CD4-positive, alpha-beta T cell (primary cell): ENCODE results near the gene CSNK1G1. TPM values are rescaled to one million over a fixed set of nuclear protein-coding genes. Genes with fewer than 3 reads are reported as not detected.

Source experiments
- ATAC-seq: fragments of 200-7000 bp; cut with Tn5 transposase; one replicate; pipeline ENCODE4 v1.10.0; 2022; ENCODE audit warnings: mild to moderate bottlenecking; ENCODE audit not compliant: poor library complexity
- CTCF ChIA-PET: fragments of 350-600 bp; sonication (Branson Sonifier 250); formaldehyde crosslinking; loops from one replicate; lab custom pipeline; 2021; ENCODE audit warnings: antibody characterized with exemption, inconsistent platforms; lab: Charles Lee
- POLR2A ChIA-PET: fragments of 350-600 bp; sonication (Branson Sonifier 250); formaldehyde crosslinking; loops from one replicate; lab custom pipeline; 2021; ENCODE audit warnings: antibody characterized with exemption, inconsistent platforms; lab: Charles Lee
- DNase-seq, 14 experiments: peaks; one replicate each; pipeline ENCODE4 v3.0.0-alpha.2; 2013 to 2020; ENCODE audit warnings: mixed read lengths in 2 of 14
- H3K27ac ChIP-seq, 2 donors: one replicate each; pipeline versions ENCODE4 v1.5.1 to v1.7.0; 2013; ENCODE audit warnings: low read length in 2 of 2, low read depth in 1 of 2, mild to moderate bottlenecking in 1 of 2
- H3K27me3 ChIP-seq, 2 experiments: 1 replicate in 1 of 2; 2 replicates in 1 of 2; pipeline versions ENCODE4 v1.6.1 to v1.7.0; 2013; ENCODE audit warnings: low read length in 2 of 2, control low read depth in 1 of 2, mild to moderate bottlenecking in 1 of 2, moderate library complexity in 1 of 2; ENCODE audit not compliant: insufficient read depth in 2 of 2, control insufficient read depth in 1 of 2
- H3K36me3 ChIP-seq: one replicate; pipeline ENCODE4 v1.6.1; 2013; ENCODE audit warnings: low read length, control low read depth; ENCODE audit not compliant: insufficient read depth
- H3K4me1 ChIP-seq: one replicate; pipeline ENCODE4 v1.6.1; 2013; ENCODE audit warnings: low read length, control low read depth; ENCODE audit not compliant: insufficient read depth
- H3K4me3 ChIP-seq: one replicate; pipeline ENCODE4 v1.5.1; 2013; ENCODE audit warnings: mild to moderate bottlenecking, low read length, moderate library complexity
- H3K9me3 ChIP-seq, 2 experiments: 1 replicate in 1 of 2; 2 replicates in 1 of 2; pipeline versions ENCODE4 v1.6.1 to v1.7.0; 2013; ENCODE audit warnings: low read length in 2 of 2, mild to moderate bottlenecking in 2 of 2, control low read depth in 1 of 2, moderate library complexity in 1 of 2; ENCODE audit not compliant: control insufficient read depth in 1 of 2, insufficient read depth in 1 of 2
- H3K27ac Mint-ChIP-seq: one replicate; pipeline ENCODE4 v1.8.0; 2020; ENCODE audit warnings: mixed read lengths
- H3K27me3 Mint-ChIP-seq: one replicate; pipeline ENCODE4 v1.8.0; 2021; ENCODE audit warnings: mixed read lengths
- H3K36me3 Mint-ChIP-seq: one replicate; pipeline ENCODE4 v1.8.0; 2021; ENCODE audit warnings: low read depth, mixed read lengths
- H3K4me1 Mint-ChIP-seq: one replicate; pipeline ENCODE4 v1.8.0; 2021; ENCODE audit warnings: low read depth, mixed read lengths
- H3K4me3 Mint-ChIP-seq: one replicate; pipeline ENCODE4 v1.8.0; 2020; ENCODE audit warnings: mild to moderate bottlenecking, mixed read lengths
- H3K9me3 Mint-ChIP-seq: one replicate; pipeline ENCODE4 v1.8.0; 2020; ENCODE audit warnings: mixed read lengths
- CTCF ChIP-seq: fragments of 200-600 bp; IDR thresholded peaks from one replicate; pipeline ENCODE4 v1.8.0; 2022; ENCODE audit warnings: antibody characterized with exemption, mild to moderate bottlenecking
- intact Hi-C, 2 experiments: fragments of 100-400 bp; cut with DNase I in 1 of 2; cut with micrococcal nuclease in 1 of 2; formaldehyde crosslinking; loops; one replicate each; pipeline versions ENCODE4 v1.15.1 to v1.9.0; 2023 to 2025; cut with DNase I, micrococcal nuclease
- total RNA-seq, 174 experiments: library from RNA in 2 of 174; stranded (reverse) in 2 of 174; gene quantifications; one replicate each; pipeline ENCODE4 v1.2.3 and lab custom pipeline; 2021 to 2026

The CSNK1G1 gene
- total RNA-seq, 2 experiments from 2014 or later = 12.2 to 13.7 TPM

GRCh38 chr15:64387562-64388168 lies 31.7 kb upstream of the CSNK1G1 start, which contains the start of gene TRIP4:
Gene TRIP4 (plus strand): TSS chr15:64387836. CDS start chr15:64387864, 28 bp downstream.
- peak within 1 kb of the TSS in 1 of 2 donors; percentile 8 for H3K27ac ChIP-seq
- H3K36me3 Mint-ChIP-seq = peaks cover 18% of the 10 kb centered on the region
- ATAC-seq = peak; percentile 99
- H3K27ac Mint-ChIP-seq = peak within 1 kb of the TSS; percentile 81
- TF ChIP-seq CTCF = no peak
- H3K4me3 Mint-ChIP-seq = peak within 1 kb of the TSS; percentile 98
- peaks cover 18% of the 10 kb centered on the region for H3K4me1 Mint-ChIP-seq
- H3K9me3 ChIP-seq = no peaks in the 10 kb centered on the region
- H3K4me3 ChIP-seq = peak within 1 kb of the TSS; percentile 76
- no peaks in the 10 kb centered on the region for H3K27me3 Mint-ChIP-seq
- peaks cover 26% of the 10 kb centered on the region for H3K4me1 ChIP-seq
- ChIA-PET POLR2A (interaction anchor here (0.6 to 2.6 kb wide), 39 partner anchors 11 to 1223 kb away, joined by 3 to 27 read pairs (median 5); partner anchors contain the start of genes CIAO2A, CSNK1G1, INTS14 and PARP16), CTCF (interaction anchor here (0.5 to 1.4 kb wide), 4 partner anchors 29 to 665 kb away, joined by 3 to 4 read pairs (median 3); no protein-coding TSS in a partner anchor)
- H3K36me3 ChIP-seq = no peaks in the 10 kb centered on the region
- no peaks in the 10 kb centered on the region for H3K27me3 ChIP-seq
- intact Hi-C loops = loop anchor here (1.0 to 10.0 kb wide), 8 partner anchors 31 to 797 kb away; partner anchors contain the start of genes PPIB (in 2 of the 2), CIAO2A (in 1 of the 2), CLPX (in 1 of the 2) and CSNK1G1 (in 1 of the 2)
- no peaks in the 10 kb centered on the region for H3K9me3 Mint-ChIP-seq
- peak; percentile 94 to 98 (median 96) for DNase-seq

- POLR2A ChIA-PET = interaction anchor here (0.7 to 2.2 kb wide), 2 partner anchors 44 to 947 kb away, joined by 3 to 6 read pairs; no protein-coding TSS in a partner anchor
- no peaks in the 10 kb centered on the region for H3K27me3 Mint-ChIP-seq
- no peak overlapping the region for H3K27ac Mint-ChIP-seq
Measured at GRCh38 chr15:64386291-64386690, 30.3 kb upstream of the CSNK1G1 start.

More at GRCh38 chr15:64386291-64386690, 30.3 kb upstream of the CSNK1G1 start:
- H3K9me3 ChIP-seq = no peaks in the 10 kb centered on the region
- H3K27ac ChIP-seq = no peak overlapping the region
- H3K36me3 ChIP-seq = no peaks in the 10 kb centered on the region
- H3K4me3 ChIP-seq = no peak overlapping the region
- CTCF ChIA-PET = interaction anchor here (0.8 kb wide), 1 partner anchor 271 kb away, joined by 3 read pairs; no protein-coding TSS in a partner anchor
- peaks cover 30% of the 10 kb centered on the region for H3K4me1 ChIP-seq
- no peak for DNase-seq
- no peak for ATAC-seq
- H3K4me1 Mint-ChIP-seq = peaks cover 24% of the 10 kb centered on the region
- H3K9me3 Mint-ChIP-seq = no peaks in the 10 kb centered on the region
- intact Hi-C loops = loop anchor here (2.0 to 10.0 kb wide), 6 partner anchors 79 to 799 kb away; partner anchors contain the start of genes CIAO2A (in 1 of the 2), CLPX (in 1 of the 2), PPIB (in 1 of the 2) and SNX1 (in 1 of the 2)
- no peak overlapping the region for H3K4me3 Mint-ChIP-seq
- peaks cover 19% of the 10 kb centered on the region for H3K36me3 Mint-ChIP-seq
- TF ChIP-seq CTCF = no peak
- H3K27me3 ChIP-seq = no peaks in the 10 kb centered on the region
